Panc1 (cell line): ENCODE data around the gene TFEB. TPM values are rescaled to one million over a fixed set of nuclear protein-coding genes. Genes with fewer than 3 reads are reported as not detected.

Experiments
- ATAC-seq: fragments of 200-7000 bp; cut with Tn5 transposase; 2 replicates; pipeline ENCODE4 v1.9.1; 2020; ENCODE audit warnings: mild to moderate bottlenecking, moderate library complexity
- BruUV-seq: library from RNA; stranded (reverse); fragments of 400-500 nt; replicated peaks from 2 replicates; lab custom pipeline; 2021; lab: Mats Ljungman, UMichigan
- CTCF ChIA-PET: fragments of 300-600 bp; sonication (Branson Sonifier 250); formaldehyde crosslinking; loops from one replicate; lab custom pipeline; 2022; ENCODE audit warnings: antibody characterized with exemption; lab: Charles Lee
- POLR2A ChIA-PET: fragments of 300-600 bp; sonication (Branson Sonifier 250); formaldehyde crosslinking; loops from one replicate; lab custom pipeline; 2022; ENCODE audit warnings: antibody characterized with exemption; lab: Charles Lee
- DNase-seq: peaks from one replicate; pipeline ENCODE4 v3.0.0-alpha.2; 2010; ENCODE audit warnings: low read depth, low spot score
- H3K27ac ChIP-seq: 2 replicates; pipeline ENCODE4 v1.5.1; 2011; ENCODE audit warnings: mild to moderate bottlenecking, low read length, inconsistent platforms
- H3K27me3 ChIP-seq: fragments of 200-500 bp; sonication (Bioruptor generic); 2 replicates; pipeline ENCODE4 v1.6.0; 2014; ENCODE audit warnings: low read length, inconsistent platforms; ENCODE audit not compliant: control insufficient read depth, insufficient read depth
- H3K36me3 ChIP-seq: fragments of 200-500 bp; sonication (Bioruptor generic); 2 replicates; pipeline ENCODE4 v1.5.1; 2014; ENCODE audit warnings: inconsistent platforms, mild to moderate bottlenecking, low read length, moderate library complexity; ENCODE audit not compliant: control insufficient read depth, insufficient read depth
- H3K4me1 ChIP-seq: 2 replicates; pipeline ENCODE4 v1.5.1; 2011; ENCODE audit warnings: inconsistent platforms, mild to moderate bottlenecking, low read length, moderate library complexity; ENCODE audit not compliant: control insufficient read depth, insufficient read depth
- H3K4me3 ChIP-seq, 2 experiments: 2 replicates each; pipeline ENCODE4 v1.5.1; 2011 to 2012; ENCODE audit warnings: low read depth in 2 of 2, low read length in 2 of 2, mild to moderate bottlenecking in 2 of 2, inconsistent platforms in 1 of 2, moderate library complexity in 1 of 2
- H3K9me3 ChIP-seq: fragments of 200-500 bp; sonication (Bioruptor generic); 2 replicates; pipeline ENCODE4 v1.5.1; 2014; ENCODE audit warnings: low read depth, mild to moderate bottlenecking, inconsistent platforms, low read length, moderate library complexity; ENCODE audit not compliant: control insufficient read depth, insufficient read depth
- CTCF ChIP-seq: fragments of 450-650 bp; IDR thresholded peaks from 2 replicates; pipeline ENCODE4 v1.5.1; 2017; ENCODE audit warnings: mild to moderate bottlenecking
- POLR2AphosphoS5 ChIP-seq: IDR thresholded peaks from 2 replicates; pipeline ENCODE4 v1.6.1; 2012; ENCODE audit warnings: mild to moderate bottlenecking, low read depth, low read length, moderate library complexity
- REST ChIP-seq, 2 experiments: IDR thresholded peaks; 2 replicates each; pipeline ENCODE4 v1.6.1; 2011 to 2012; ENCODE audit warnings: low read depth in 2 of 2, control low read depth in 1 of 2, low read length in 1 of 2, mild to moderate bottlenecking in 1 of 2, moderate library complexity in 1 of 2; ENCODE audit not compliant: insufficient read depth in 1 of 2
- SIN3A ChIP-seq: IDR thresholded peaks from 2 replicates; pipeline ENCODE4 v1.6.1; 2012; ENCODE audit warnings: low read depth, mild to moderate bottlenecking, low read length, moderate library complexity, borderline replicate concordance; ENCODE audit not compliant: insufficient read depth
- TCF7L2 ChIP-seq: IDR thresholded peaks from 2 replicates; pipeline ENCODE4 v1.6.1; 2011; ENCODE audit warnings: mild to moderate bottlenecking, low read depth, low read length, inconsistent platforms
- in situ Hi-C: cut with HindIII; loops from 2 replicates; pipeline ENCODE4 v1.10.0; 2016; ENCODE audit warnings: low sequenced_read_pairs, low pct_unique_long_range_greater_than_20kb
- intact Hi-C: fragments of 100-400 bp; cut with micrococcal nuclease; formaldehyde crosslinking; loops from one replicate; pipeline ENCODE4 v1.10.0; 2022; ENCODE audit not compliant: unreplicated experiment
- total RNA-seq: library from RNA; stranded (reverse); gene quantifications from one replicate; pipeline ENCODE4 v1.2.1, GENCODE V29; 2021; ENCODE audit not compliant: unreplicated experiment

TFEB gene
- total RNA-seq, 1 experiment from 2014 or later = 13.3 TPM

- no peak overlapping the region for H3K4me3 ChIP-seq
- BruUV-seq = no TSS peak
- TF ChIP-seq POLR2AphosphoS5 = no peak
- TF ChIP-seq CTCF = no peak
- no peak for TF ChIP-seq TCF7L2
- no peak for TF ChIP-seq REST (IDR thresholded peaks at IDR 0.05; ENCODE audit: insufficient read depth in 1 of 2, low read depth in 2 of 2, low read length in 1 of 2)
- no peak for TF ChIP-seq SIN3A
- ATAC-seq = no peak
- CTCF ChIA-PET = interaction anchor here (0.5 kb wide), 1 partner anchor 132 kb away, joined by 7 read pairs; no protein-coding TSS in a partner anchor
- H3K9me3 ChIP-seq = no peaks in the 10 kb centered on the region
- H3K36me3 ChIP-seq = no peaks in the 10 kb centered on the region
- H3K27me3 ChIP-seq = no peaks in the 10 kb centered on the region
- no peak for DNase-seq
- intact Hi-C loops (no loop called here), in situ Hi-C loops (no loop called here)
- H3K4me1 ChIP-seq = peaks cover 6% of the 10 kb centered on the region
- POLR2A ChIA-PET = no interaction called here
- no peak overlapping the region for H3K27ac ChIP-seq
Measured at GRCh38 chr6:41724586-41725501, 10.6 kb downstream of the TFEB start.

GRCh38 chr6:41724228-41724580, 11.2 kb downstream of the TFEB start:
- DNase-seq (no peak), ATAC-seq (no peak)
- Histone ChIP-seq H3K27ac (no peak overlapping the region), H3K9me3 (no peaks in the 10 kb centered on the region), H3K4me3 (no peak overlapping the region), H3K4me1 (peaks cover 11% of the 10 kb centered on the region), H3K27me3 (no peaks in the 10 kb centered on the region), H3K36me3 (no peaks in the 10 kb centered on the region)
- in situ Hi-C loops = no loop called here
- ChIA-PET CTCF (interaction anchor here (0.5 kb wide), 1 partner anchor 132 kb away, joined by 7 read pairs; no protein-coding TSS in a partner anchor), POLR2A (no interaction called here)
- TF ChIP-seq SIN3A (no peak), POLR2AphosphoS5 (no peak), CTCF (no peak), REST (IDR thresholded peaks at IDR 0.05; ENCODE audit: insufficient read depth in 1 of 2, low read depth in 2 of 2, low read length in 1 of 2) (no peak), TCF7L2 (no peak)
- no TSS peak for BruUV-seq
- intact Hi-C loops = no loop called here
